ENCODE results near the gene GLOD5.

Gene GLOD5

GRCh38 chrX:48753708-48754228, 7.8 kb upstream of the GLOD5 start:
- no peak for DNase-seq

DNA sequence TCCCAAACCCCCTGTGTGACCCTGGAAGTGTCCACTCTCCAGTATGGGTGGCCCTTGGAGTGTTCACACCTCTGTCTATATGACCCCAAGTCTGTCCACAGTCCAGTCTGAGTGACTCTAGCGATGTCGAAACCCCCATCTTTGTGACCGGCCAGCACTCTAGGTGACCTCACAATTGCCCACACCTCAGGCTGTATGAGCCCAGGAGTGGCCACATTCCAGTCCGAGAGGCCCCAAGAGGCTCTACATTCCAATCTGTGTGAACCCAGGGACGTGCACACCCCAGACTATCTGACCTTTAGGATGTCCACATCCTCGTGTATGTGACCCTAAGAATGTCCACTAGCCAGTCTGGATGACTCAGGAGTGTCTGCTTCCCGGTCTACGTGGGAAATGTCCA, 7.3 kb upstream of the GLOD5 start:
- DNase-seq, result no peak

GRCh38 chrX:48769230-48769629, 7.7 kb downstream of the GLOD5 start:
- no peak for DNase-seq

DNA sequence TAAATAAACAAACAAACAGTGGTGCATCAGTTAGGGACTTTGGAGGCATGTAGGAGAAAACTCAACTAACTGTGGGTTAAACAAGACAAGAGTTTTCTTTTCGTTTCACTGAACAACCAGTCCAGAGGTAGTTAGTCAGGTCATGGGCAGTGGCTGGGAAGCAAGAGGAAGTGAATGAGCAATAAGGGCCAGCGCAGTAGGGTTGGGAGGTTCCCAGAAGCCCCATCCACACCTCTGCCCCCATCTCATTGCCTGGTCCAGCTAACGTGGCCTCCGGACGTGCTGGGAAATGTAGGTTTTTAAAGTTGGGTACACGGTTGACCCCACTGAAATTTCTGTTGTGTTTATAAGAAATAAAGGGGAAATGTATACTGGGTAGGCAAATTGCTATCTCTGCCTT, 8.7 kb downstream of the GLOD5 start:
- DNase-seq, result no peak

DNA sequence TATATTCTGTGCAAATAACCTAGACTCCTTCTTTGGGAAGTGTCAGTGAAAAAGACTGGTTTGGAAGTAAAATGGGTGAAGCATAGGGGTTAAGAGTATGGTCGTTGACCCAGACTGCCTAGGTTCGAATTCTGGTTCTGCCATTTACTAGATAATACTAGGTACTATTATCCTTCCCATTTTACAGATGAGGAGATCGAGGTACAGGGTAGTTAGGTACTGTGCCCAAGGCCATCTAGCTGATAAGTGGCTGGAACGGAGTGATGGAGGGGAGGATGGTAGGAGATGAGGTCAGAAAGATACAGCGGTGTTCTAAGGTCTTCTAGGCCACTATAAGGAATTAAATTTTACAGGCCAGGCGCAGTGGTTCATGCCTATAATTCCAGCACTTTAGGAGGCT, 11.1 kb downstream of the GLOD5 start:
- DNase-seq, result no peak

DNA sequence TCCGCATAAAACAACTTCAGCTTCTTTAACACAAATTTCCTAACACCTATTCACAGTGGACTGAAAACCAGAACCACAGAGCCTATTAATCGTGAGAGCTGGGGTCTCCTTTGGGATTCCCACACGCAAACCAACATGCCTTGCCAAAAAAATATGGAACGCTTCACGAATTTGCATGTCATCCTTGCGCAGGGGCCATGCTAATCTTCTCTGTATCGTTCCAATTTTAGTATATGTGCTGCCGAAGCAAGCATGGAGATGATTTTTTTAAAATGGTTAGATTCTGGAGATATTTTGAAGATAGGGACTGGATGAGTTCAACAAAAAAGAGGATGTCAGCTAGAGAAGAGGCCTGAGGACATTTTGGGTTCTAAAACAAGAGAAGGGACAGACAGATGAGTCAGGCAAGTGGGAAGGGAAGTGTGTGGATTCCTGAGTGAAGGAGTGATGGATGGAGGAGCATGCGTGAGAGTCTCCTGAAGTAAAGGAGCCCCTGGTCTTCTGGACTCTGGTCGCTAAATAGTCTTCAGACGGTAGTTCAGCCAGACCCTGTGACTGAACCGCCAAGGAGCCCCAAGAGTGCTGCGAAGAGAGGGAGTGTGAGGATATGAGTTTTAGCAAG, 15.4 kb downstream of the GLOD5 start:
- no peak for DNase-seq

DNA sequence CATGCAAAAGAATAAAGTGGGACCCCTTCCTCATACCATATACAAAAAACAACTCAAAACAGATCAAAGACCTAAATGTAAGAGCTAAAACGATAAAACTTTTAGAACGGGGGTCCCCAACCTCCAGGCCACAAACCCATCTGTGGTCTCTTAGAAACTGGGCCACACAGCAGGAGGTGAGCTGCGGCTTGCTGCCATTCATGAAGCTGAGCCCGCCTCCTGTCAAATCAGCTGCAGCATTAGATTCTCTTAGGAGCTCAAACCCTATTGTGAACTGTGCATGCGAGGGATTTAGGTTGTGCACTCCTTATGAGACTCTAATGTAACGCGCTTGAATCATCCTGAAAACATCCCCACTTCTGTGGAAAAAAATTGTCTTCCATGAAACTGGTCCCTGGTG, 17.9 kb downstream of the GLOD5 start:
- DNase-seq, result no peak

DNA sequence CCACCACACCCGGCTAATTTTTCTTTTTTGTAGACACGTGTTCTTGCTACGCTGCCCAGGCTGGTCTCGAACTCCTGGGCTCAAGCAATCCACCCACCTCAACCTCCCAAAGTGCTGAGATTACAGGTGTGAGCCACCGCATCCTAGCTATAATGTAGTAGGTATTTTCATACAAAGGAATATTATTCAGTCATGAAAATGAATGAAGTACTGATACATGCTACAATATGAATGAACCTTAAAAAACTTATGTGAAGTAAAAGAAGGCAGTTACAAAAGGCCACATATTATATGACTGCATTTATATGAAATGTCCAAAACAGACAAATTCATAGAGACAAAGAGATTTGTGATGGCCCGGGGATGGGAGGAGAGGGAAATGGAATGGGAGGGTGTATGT, 20.2 kb downstream of the GLOD5 start:
- DNase-seq, result no peak

DNA sequence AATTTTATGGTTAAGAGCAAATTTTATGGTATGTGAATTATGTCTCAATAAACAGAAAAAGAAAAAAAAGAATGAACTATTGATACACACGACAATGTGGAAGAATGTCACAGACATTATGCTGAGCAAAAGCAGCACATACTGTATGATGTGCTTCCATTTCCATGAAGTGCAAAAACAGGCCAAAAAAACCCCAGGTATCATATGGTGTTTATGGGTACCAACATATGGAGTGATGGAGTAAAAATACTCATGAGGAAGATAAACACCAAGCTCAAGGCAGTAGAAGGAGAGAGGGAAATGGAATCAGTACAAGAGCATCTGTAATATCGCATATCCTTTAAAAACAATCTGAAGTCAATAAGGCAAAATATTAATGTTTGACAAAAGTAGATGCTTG, 20.7 kb downstream of the GLOD5 start:
- DNase-seq, result no peak

- no peak for DNase-seq
These were observed 21.2 kb downstream of the GLOD5 start for GRCh38 chrX:48782795-48783194.

GRCh38 chrX:48784726-48785125, 23.2 kb downstream of the GLOD5 start:
- no peak for DNase-seq

DNA sequence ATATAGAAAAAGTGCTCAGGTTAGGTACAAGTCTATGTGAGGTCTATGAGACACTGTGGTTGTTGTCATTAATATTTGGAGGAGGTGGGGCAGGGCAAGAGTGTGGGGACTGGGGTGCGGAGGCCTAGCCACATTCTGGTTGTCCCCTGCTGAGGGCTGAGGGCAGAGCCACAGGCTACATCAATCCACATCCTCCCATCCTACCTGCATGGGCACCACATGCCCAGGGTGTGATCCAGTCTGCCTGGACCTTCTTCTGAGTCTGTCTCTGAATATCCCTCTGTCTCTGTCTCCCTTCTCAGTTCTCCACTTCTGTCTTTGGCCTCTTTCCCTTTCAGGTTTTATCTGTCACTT, 23.6 kb downstream of the GLOD5 start:
- DNase-seq, result no peak

GRCh38 chrX:48785540-48786214, 24.1 kb downstream of the GLOD5 start:
- DNase-seq, result no peak

DNA sequence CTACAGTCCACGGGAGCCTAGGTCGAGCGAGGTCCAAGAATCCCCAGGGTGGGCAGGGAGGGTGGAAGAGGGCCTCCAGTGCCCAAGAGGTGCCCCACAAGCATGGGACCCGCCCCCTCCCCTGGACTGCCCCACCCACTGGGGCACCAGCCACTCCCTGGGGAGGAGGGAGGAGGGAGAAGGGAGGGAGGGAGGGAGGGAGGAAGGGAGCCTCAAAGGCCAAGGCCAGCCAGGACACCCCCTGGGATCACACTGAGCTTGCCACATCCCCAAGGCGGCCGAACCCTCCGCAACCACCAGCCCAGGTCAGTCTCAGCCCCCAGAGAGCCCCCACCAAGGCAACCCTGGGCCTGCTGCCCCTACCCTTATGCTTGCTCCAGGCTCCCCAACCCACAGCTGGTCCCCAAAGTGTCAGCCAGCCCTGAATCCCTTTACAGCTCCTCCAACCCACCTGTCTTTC, 24.8 kb downstream of the GLOD5 start, which contains the start of gene GATA1:
TSS of gene GATA1 (plus strand) at position 250 of the 460 bp plus-strand sequence. CDS start 4,520 bp downstream, outside the sequence.
- no peak for DNase-seq

- no peak for DNase-seq
These were observed 25.4 kb downstream of the GLOD5 start for GRCh38 chrX:48786825-48787504.

DNA sequence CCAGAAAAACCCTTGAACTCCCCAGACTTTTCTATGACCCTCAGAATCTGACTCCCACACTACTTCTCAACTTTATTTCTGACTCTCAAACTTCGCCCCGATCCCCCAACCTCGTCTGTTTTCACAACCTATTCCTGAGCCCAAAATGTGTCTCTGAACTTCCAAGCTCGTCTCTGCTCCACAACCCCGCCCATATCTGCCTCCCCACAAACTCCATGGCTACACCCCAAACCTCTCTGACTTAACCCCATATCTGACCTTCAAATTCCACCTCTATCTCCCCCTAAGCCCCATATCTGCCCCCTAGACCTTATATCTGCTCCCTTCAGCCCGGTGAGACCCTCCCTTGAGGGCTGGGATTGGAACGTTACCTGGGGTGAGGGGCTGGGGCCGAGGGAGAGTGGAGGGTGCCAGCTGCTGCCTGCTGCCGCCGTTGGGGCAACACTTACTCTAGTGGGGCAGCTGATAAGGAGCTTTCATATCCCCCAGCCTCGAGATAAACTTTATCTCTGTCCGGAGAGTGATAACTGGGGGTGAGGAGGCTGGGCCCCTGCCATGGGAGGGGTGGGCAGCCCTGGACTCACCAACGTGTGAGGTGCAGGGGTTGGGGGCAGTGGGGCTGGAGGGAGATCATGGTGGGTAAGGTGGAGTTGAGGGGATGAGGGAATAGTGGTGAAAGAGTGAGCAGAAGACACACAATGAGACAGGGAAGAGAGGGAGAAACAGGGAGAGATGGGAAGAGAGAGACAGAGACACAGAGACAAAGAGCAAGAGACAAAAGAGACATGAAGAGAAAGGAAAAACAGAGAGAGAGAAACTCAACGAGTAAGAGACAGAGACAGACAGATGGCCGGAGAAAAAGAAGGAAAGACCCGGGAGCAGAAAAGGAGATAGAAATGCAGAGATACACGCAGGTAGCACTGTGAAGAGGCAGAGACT, 26.2 kb downstream of the GLOD5 start:
- DNase-seq, result no peak

DNA sequence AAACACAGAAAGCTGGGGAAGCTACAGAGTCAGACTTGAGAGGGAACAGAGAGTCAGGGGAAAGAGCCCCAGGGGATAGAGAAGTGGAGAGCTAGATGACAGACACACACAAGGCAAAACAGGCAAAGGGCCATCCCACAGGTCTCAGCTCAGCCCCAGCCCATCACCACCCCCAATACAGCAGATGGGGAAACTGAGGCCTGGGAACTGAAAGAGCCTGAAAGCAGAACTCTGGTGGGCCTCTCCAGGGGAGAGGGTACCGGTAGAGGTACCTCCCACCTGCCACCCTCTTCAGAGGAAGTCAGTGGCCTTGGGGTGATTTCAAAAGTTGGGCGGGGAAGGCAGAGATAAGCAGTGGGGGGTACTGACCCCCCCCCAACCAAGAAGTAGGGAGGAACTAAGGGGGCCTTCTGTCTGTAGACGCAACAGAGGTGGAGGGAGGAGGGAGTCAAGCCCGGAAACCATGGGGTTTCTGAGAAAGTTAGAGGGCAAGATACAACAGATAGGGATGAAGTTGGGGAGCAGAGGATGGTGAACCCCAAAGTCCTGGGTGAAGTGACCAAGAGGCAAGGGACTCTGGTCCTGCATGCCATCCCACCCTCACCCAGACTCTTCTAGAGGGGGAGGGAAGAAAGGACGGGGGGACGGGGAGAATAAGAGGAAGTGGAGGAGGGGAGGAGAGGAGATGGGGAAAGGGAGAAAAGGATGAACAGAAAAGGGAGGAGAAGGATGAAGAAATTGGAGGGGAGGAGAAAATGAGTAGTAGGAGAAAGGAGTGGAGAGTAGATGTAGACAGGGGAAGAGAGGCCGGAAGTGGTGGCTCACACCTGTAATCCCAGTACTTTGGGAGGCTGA, 28.0 kb downstream of the GLOD5 start:
- no peak for DNase-seq

DNA sequence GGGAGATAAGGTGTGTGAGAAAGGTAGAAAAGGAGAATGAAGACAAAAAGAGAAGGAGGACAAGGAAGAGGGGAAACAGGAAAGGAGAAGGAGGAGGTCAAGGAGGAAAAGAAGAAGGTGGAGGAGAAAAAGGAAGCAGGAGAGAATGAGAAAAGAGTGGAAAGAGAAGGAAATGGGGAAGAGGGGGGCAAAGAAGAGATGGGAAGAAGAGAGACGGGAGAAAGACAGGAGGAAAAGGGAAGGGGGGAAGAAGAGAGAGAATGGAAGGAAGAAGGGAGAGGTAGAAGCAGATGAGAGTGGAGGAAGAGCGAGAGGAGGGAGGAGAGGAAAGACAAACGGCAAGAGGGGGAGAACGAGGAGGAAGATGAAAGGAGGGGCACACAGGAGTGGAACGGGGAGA, 28.9 kb downstream of the GLOD5 start:
- no peak for DNase-seq

GRCh38 chrX:48791063-48791820, 29.7 kb downstream of the GLOD5 start:
- DNase-seq, result no peak

DNA sequence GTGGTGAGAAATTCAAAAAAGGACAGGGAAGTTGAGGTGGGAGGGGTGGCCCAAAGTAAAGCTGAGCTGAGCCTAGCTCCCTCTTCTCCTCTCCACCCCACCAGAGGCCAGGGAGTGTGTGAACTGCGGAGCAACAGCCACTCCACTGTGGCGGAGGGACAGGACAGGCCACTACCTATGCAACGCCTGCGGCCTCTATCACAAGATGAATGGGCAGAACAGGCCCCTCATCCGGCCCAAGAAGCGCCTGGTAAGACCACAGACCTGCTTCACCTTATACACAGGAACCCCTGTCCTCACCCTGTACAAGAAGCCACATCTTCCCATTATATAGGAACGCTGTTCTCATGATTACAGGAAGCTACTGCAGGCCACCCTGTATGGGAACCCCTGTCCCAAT, 30.7 kb downstream of the GLOD5 start:
- no peak for DNase-seq

- DNase-seq, result no peak
These were observed 32.4 kb downstream of the GLOD5 start for GRCh38 chrX:48793935-48794334.

Data from right kidney (tissue), 1 donor.